Neural progenitor cell (in vitro differentiated cells): Measurements from ENCODE around the gene CHORDC1. TPM values are rescaled to one million over a fixed set of nuclear protein-coding genes. Genes with fewer than 3 reads are reported as not detected.

Experiments used
- DNase-seq: peaks from one replicate; pipeline ENCODE4 v3.0.0-alpha.2; 2016; ENCODE audit warnings: low spot score
- H2AFZ ChIP-seq: fragments of 200-600 bp; sonication (generic); replicated peaks from 2 replicates; pipeline ENCODE4 v1.6.1; 2016; ENCODE audit warnings: antibody characterized with exemption
- H3F3A ChIP-seq: fragments of 200-600 bp; sonication (generic); 2 replicates; pipeline ENCODE4 v1.6.1; 2016; ENCODE audit warnings: antibody characterized with exemption, low read depth
- H3K27ac ChIP-seq: fragments of 200-600 bp; sonication (generic); 2 replicates; pipeline ENCODE4 v1.5.1; 2016; ENCODE audit warnings: mild to moderate bottlenecking
- H3K27me3 ChIP-seq: fragments of 200-600 bp; sonication (generic); 2 replicates; pipeline ENCODE4 v1.6.1; 2016; ENCODE audit warnings: mild to moderate bottlenecking, moderate library complexity
- H3K36me3 ChIP-seq: fragments of 200-600 bp; sonication (generic); 2 replicates; pipeline ENCODE4 v1.5.1; 2016
- H3K4me1 ChIP-seq: fragments of 200-600 bp; sonication (generic); 2 replicates; pipeline ENCODE4 v1.6.1; 2016; ENCODE audit warnings: mixed run types
- H3K4me2 ChIP-seq: fragments of 200-600 bp; sonication (generic); 2 replicates; pipeline ENCODE4 v1.6.1; 2016
- H3K4me3 ChIP-seq: fragments of 200-600 bp; sonication (generic); 2 replicates; pipeline ENCODE4 v1.5.1; 2016
- H3K79me2 ChIP-seq: fragments of 200-600 bp; sonication (generic); 2 replicates; pipeline ENCODE4 v1.6.1; 2016; ENCODE audit warnings: low read depth
- H3K9ac ChIP-seq: fragments of 200-600 bp; sonication (generic); 2 replicates; pipeline ENCODE4 v1.6.1; 2016
- H3K9me3 ChIP-seq: fragments of 200-600 bp; sonication (generic); 2 replicates; pipeline ENCODE4 v1.5.1; 2016; ENCODE audit warnings: low read depth
- H4K20me1 ChIP-seq: fragments of 200-600 bp; sonication (generic); 2 replicates; pipeline ENCODE4 v1.6.1; 2016; ENCODE audit warnings: low read depth
- H3K27ac Mint-ChIP-seq: 3 replicates; pipeline ENCODE4 v1.8.0; 2021; ENCODE audit warnings: mixed read lengths
- H3K27me3 Mint-ChIP-seq: 2 replicates; pipeline ENCODE4 v1.8.0; 2022; ENCODE audit warnings: low read depth, mild to moderate bottlenecking, inconsistent platforms, moderate library complexity, mixed read lengths; ENCODE audit not compliant: insufficient read depth
- H3K36me3 Mint-ChIP-seq: 3 replicates; pipeline ENCODE4 v1.8.0; 2021; ENCODE audit warnings: mixed read lengths
- H3K4me1 Mint-ChIP-seq: 3 replicates; pipeline ENCODE4 v1.8.0; 2021; ENCODE audit warnings: mixed read lengths
- H3K4me3 Mint-ChIP-seq: 3 replicates; pipeline ENCODE4 v1.8.0; 2021; ENCODE audit warnings: mild to moderate bottlenecking, moderate library complexity, mixed read lengths
- H3K9me3 Mint-ChIP-seq: 3 replicates; pipeline ENCODE4 v1.8.0; 2020; ENCODE audit warnings: mixed read lengths
- EZH2 ChIP-seq: fragments of 200-600 bp; sonication (generic); IDR thresholded peaks from 2 replicates; pipeline ENCODE4 v1.6.1; 2017; ENCODE audit warnings: antibody characterized with exemption, mild to moderate bottlenecking, moderate library complexity
- EZH2phosphoT487 ChIP-seq: fragments of 200-600 bp; sonication (generic); IDR thresholded peaks from 2 replicates; pipeline ENCODE4 v1.6.1; 2017; ENCODE audit warnings: antibody characterized with exemption
- total RNA-seq: library from RNA; depleted of rRNA; stranded (reverse); fragments of >200 nt; gene quantifications from 2 replicates; pipeline ENCODE4 v1.2.3, GENCODE V29; 2015; ENCODE audit warnings: low replicate concordance
- TF ChIP-seq, protein P1 (sequence below): fragments of 200-600 bp; sonication (generic); IDR thresholded peaks from 2 replicates; pipeline ENCODE4 v1.5.1; 2017; ENCODE audit warnings: antibody characterized with exemption, mild to moderate bottlenecking

The CHORDC1 gene
- total RNA-seq, 1 donor from 2014 or later: 120 TPM

DNA sequence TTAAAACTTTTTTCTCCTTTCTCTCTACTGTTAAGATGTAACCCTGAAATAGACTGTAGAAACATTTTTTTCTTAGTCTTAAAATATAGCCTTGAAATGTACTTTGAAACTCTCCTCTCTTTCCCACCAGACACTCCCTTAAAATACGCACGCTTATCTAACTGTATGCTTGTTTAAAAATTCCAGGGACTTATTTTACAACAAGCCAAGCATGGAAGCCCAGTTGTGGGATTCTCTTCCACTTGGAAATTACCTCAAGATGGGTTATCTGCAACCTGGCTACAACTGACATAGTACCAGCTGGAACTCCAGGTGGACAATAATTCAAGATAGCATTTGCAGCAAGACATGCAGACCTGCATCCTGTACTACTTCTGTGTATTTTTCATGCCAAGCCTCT lies 12.1 kb upstream of the CHORDC1 start:
- Histone ChIP-seq H3F3A (no peaks in the 10 kb centered on the region), H3K36me3 (no peaks in the 10 kb centered on the region), H3K9ac (no peak overlapping the region), H2AFZ (no peak overlapping the region), H4K20me1 (no peaks in the 10 kb centered on the region), H3K4me1 (peaks cover 10% of the 10 kb centered on the region), H3K9me3 (no peaks in the 10 kb centered on the region), H3K4me3 (no peak overlapping the region), H3K4me2 (no peak overlapping the region), H3K79me2 (no peaks in the 10 kb centered on the region), H3K27me3 (no peaks in the 10 kb centered on the region), H3K27ac (no peak overlapping the region)
- Mint-ChIP-seq H3K27me3 (no peaks in the 10 kb centered on the region), H3K36me3 (no peaks in the 10 kb centered on the region), H3K4me3 (no peak overlapping the region), H3K27ac (no peak overlapping the region), H3K4me1 (peaks cover 2% of the 10 kb centered on the region), H3K9me3 (peaks cover 2% of the 10 kb centered on the region)
- TF ChIP-seq EZH2phosphoT487 (no peak), EZH2 (no peak)
- TF ChIP-seq, protein P1, sequence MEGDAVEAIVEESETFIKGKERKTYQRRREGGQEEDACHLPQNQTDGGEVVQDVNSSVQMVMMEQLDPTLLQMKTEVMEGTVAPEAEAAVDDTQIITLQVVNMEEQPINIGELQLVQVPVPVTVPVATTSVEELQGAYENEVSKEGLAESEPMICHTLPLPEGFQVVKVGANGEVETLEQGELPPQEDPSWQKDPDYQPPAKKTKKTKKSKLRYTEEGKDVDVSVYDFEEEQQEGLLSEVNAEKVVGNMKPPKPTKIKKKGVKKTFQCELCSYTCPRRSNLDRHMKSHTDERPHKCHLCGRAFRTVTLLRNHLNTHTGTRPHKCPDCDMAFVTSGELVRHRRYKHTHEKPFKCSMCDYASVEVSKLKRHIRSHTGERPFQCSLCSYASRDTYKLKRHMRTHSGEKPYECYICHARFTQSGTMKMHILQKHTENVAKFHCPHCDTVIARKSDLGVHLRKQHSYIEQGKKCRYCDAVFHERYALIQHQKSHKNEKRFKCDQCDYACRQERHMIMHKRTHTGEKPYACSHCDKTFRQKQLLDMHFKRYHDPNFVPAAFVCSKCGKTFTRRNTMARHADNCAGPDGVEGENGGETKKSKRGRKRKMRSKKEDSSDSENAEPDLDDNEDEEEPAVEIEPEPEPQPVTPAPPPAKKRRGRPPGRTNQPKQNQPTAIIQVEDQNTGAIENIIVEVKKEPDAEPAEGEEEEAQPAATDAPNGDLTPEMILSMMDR: no peak
- no peak for DNase-seq

DNA sequence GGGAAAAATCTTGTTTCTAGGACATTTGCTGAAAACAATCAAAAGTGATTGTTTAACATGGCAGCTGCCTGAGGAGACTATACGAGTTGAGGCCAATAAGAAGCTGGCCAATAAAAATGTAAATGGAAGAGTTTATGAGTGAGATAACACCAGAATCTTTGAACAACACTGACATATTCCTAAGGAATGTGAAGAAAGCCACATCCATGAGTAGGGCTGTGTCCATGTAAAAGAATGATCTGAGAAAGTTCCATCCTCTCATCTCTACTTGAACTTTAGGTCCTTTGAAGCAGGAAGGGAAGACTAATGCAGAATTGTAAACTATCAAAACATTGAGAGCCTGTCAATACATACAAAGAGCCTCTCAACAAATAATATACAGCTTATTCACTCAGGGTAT lies 6.9 kb upstream of the CHORDC1 start:
- H3K79me2 ChIP-seq: no peaks in the 10 kb centered on the region
- H3K9me3 Mint-ChIP-seq: peaks cover 2% of the 10 kb centered on the region
- H3K9me3 ChIP-seq: no peaks in the 10 kb centered on the region
- peaks cover 2% of the 10 kb centered on the region for H3K27me3 Mint-ChIP-seq
- H3K27ac Mint-ChIP-seq: no peak overlapping the region
- H4K20me1 ChIP-seq: no peaks in the 10 kb centered on the region
- H3K4me3 ChIP-seq: no peak overlapping the region
- no peak overlapping the region for H3K4me2 ChIP-seq
- no peak for DNase-seq
- H3K9ac ChIP-seq: no peak overlapping the region
- H3K27me3 ChIP-seq: no peaks in the 10 kb centered on the region
- H3K36me3 Mint-ChIP-seq: no peaks in the 10 kb centered on the region
- peaks cover 6% of the 10 kb centered on the region for H3K4me1 ChIP-seq
- H2AFZ ChIP-seq: no peak overlapping the region
- no peak for TF ChIP-seq EZH2phosphoT487
- TF ChIP-seq, protein P1: no peak
- no peak for TF ChIP-seq EZH2
- H3K4me3 Mint-ChIP-seq: no peak overlapping the region
- H3K4me1 Mint-ChIP-seq: no peaks in the 10 kb centered on the region
- H3K27ac ChIP-seq: no peak overlapping the region
- no peaks in the 10 kb centered on the region for H3F3A ChIP-seq
- H3K36me3 ChIP-seq: no peaks in the 10 kb centered on the region

DNA sequence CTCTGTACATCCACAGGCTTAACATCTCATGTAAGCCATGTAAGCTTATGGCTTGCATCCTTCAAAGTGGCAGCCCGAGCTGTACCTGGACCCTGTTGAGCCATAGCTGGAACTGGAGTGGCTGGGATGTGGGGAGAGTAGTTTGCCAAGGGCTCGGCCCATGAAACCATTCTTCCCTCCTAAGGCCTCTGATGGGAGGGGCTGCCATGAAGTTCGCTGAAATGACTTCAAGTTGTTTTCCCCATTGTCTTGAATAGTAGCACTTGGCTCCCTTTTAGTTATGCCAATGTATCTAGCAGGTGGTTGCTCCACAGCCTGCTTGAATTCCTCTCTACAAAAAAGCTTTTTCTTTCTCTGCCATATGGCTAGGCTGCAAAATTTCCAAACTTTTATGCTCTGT lies 5.2 kb upstream of the CHORDC1 start:
- no peaks in the 10 kb centered on the region for H3K27me3 ChIP-seq
- H3K4me1 ChIP-seq: no peaks in the 10 kb centered on the region
- peaks cover 8% of the 10 kb centered on the region for H3K4me1 Mint-ChIP-seq
- H3K9ac ChIP-seq: no peak overlapping the region
- no peak overlapping the region for H2AFZ ChIP-seq
- H3F3A ChIP-seq: no peaks in the 10 kb centered on the region
- peaks cover 9% of the 10 kb centered on the region for H3K79me2 ChIP-seq
- peaks cover 2% of the 10 kb centered on the region for H3K9me3 Mint-ChIP-seq
- no peaks in the 10 kb centered on the region for H4K20me1 ChIP-seq
- no peaks in the 10 kb centered on the region for H3K9me3 ChIP-seq
- no peak for DNase-seq
- H3K36me3 Mint-ChIP-seq: no peaks in the 10 kb centered on the region
- H3K36me3 ChIP-seq: no peaks in the 10 kb centered on the region
- H3K27me3 Mint-ChIP-seq: peaks cover 2% of the 10 kb centered on the region
- TF ChIP-seq, protein P1: no peak
- TF ChIP-seq EZH2phosphoT487: no peak
- no peak for TF ChIP-seq EZH2
- H3K4me2 ChIP-seq: no peak overlapping the region
- H3K27ac ChIP-seq: no peak overlapping the region
- H3K27ac Mint-ChIP-seq: no peak overlapping the region
- H3K4me3 ChIP-seq: no peak overlapping the region
- H3K4me3 Mint-ChIP-seq: no peak overlapping the region
